ENCODE data around the gene ZNF277.

GRCh38 chr7:112214883-112215282 is 8.4 kb downstream of the ZNF277 start:
- TF ChIP-seq TAF1 (IDR thresholded peaks at IDR 0.05; ENCODE audit: low read depth) (no peak), REST (IDR thresholded peaks at IDR 0.05; ENCODE audit: low read depth) (no peak), TCF12 (IDR thresholded peaks at IDR 0.05; ENCODE audit: low read depth) (no peak)
